GM18909 (cell line): Measurements from ENCODE around the gene AACS.

Source experiments
- ATAC-seq: cut with Tn5 transposase; IDR thresholded peaks from one replicate; pipeline ENCODE4 v1.9.1; 2021; ENCODE audit warnings: mild to moderate bottlenecking; ENCODE audit not compliant: unreplicated experiment, poor library complexity

Gene AACS

DNA sequence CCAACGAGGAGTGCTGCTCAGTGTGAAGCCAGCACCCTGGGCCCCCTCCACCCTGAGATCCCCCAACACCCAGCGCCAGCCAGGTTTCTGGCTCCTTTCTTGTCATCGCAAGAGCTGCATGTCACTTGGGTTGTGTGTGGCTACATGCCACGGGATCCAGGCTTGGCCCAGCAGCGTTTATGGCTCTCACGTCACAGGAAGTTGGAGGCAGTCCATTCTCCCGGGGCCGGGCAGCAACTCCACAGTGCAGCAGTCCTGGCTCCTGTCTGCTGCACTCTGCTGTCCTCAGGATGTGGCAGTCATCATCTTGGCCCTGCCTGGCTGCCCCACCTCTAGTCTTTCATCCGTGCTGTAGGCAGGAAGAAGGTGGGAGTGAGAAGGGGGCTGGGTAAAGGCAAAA is 78.3 kb downstream of the AACS start:
- ATAC-seq, result no peak

DNA sequence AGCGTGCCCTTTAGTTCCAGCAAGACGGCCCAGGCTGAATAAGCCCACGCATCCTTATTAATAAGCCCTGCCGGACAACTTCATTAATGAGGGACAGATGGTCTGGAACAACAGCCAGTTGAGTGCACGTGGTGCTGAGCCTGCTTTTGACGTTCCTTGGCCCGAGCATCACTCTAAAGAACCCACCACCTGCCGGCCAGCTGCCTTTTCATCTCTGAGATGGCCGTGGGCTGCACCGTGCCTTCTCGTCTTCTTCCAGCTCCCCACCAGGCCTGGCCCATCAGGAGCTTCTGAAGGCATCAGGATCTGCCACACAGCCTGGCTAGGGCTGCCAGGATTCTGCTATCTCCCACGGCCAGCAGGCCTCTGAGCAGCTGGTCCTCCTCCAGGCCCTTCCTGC is 80.0 kb downstream of the AACS start:
- no peak for ATAC-seq

- no peak for ATAC-seq
These were observed 83.1 kb downstream of the AACS start for GRCh38 chr12:125148316-125148715.

DNA sequence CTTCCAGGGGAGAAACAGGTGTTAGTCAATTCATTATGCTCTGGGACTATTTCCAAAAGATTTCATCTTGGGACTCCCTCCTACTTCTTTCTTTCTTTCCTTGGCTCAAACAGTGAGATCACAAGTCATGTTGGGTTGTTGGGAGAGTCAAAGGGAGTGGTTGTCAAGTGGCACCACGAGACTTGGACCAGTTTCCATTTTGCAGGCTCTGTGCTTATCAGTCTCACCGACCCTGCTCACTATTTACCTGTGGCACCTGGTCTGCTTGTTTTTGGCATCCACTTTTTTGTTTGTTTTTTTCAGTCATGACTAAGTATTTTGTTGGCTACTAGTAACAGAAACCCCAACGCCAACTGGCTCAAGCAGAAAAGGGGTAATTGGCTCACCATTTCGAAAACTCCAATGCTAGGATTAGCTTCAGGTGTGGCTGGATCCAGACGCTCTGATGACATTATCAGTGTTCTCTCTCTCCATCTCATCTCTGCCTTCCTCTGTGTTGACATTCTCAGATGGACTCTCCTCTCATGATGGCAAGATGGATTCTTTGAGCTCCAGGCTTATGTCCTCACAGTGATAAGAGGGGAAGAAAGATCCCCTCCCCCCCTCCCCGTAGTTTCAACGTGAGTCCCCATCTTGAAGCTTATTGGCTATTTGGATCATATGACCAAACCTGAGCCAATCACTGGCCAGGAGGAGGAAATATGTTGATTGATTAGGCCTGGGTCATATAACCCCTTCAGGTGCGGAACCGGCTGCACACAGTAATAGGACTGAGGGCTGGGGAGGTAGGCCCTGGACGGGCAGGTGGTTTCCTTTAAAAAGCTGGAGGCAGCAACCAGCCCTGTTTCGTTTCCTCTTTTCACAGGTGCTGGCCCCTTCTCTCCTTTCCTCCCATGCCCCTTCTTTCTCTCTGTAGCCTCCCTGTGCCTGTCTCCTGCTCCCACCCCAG is 84.2 kb downstream of the AACS start:
- ATAC-seq, result peak; percentile 96

DNA sequence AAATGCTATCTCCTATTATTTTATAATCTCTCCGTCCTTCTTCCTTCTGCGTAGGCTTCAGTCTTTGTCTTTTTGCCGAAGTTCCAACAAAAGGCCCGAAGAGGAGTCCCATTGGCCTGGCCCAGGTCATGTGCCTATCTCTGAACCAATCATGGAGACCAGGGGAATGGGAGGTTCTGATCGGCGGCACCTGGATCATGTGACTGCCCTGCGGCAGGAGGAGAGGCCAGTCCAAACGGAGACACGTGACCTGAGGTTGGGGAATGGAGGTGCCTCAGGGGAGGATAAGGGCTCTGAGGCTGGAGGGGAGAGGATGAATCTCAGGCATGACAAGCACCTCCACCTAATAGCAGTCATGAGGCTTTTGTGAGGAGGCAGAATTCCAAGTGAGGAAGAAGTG is 86.0 kb downstream of the AACS start:
- ATAC-seq, result no peak

GRCh38 chr12:125152463-125152862 is 87.2 kb downstream of the AACS start:
- no peak for ATAC-seq

GRCh38 chr12:125155366-125155765 is 90.1 kb downstream of the AACS start:
- no peak for ATAC-seq

GRCh38 chr12:125157177-125157576 is 91.9 kb downstream of the AACS start:
- no peak for ATAC-seq

GRCh38 chr12:125159702-125160101 is 94.5 kb downstream of the AACS start:
- ATAC-seq, result no peak

DNA sequence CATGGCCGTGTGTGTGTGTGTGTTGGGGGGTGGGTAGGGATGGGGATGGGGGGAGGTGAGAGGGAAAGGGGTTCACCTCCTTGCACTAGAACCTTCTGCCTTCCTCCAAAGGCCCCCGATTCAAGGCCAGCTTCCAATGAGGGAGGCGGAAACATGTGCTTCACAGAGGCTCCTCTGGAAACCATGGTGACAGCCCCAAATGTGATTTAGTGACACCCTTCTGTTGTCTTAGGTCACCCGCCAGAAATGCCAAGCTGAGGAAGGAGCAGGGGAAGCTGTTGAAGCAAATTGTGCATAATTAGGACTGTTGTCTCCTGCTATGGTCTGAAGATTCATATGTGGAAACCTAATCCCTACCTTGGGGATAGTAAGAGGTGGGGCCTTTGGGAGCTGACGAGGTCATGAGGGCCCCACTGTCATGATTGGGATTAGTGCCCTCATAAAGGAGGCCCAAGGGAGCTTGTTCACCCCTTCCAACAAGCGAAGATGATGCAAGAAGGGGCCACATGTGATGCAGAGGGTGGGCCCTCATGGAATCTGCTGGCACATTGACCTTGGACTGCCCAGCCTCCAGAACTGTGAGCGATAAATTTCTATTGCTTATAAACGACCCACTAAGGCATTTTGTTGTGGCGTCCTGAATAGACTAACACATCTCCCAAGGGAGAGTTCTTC is 95.2 kb downstream of the AACS start:
- ATAC-seq, result no peak

DNA sequence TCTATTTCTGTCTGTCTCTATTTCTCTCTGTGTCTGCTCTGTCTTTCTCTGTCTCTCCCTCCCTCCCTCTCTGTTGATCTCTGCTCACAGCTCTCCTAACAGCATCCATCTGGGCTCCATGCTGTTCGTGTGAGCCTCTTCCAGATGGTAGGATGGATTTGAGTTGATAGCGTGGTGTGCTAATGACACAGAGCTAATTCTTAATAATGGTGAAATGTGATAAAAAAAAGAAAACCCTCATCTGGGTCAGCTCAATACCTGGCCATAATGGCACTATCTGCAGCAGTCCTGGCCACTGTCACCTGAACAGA is 96.4 kb downstream of the AACS start:
- ATAC-seq, result no peak

DNA sequence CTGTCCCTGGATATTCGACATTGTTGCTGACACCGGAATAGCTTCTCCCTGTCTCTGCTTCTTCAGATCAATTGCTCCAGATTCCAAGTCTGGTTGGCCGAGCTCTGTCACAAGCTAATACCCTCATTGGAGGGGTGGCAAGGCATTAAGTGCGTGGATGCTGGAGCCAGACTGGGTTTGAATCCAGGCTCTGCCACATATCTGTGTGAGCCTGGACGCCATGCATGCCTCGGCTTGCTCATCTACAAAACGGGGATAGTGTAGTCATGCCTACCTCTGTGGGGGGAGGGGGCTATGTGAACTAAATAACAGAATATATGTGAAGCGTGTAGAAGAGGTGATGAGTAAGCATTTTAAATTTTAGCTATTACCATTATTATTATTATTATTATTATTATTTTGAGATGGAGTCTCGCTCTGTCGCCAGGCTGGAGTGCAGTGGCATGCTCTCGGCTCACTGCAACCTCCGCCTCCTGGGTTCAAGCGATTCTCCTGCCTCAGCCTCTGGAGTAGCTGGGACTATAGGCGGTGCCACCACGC is 97.3 kb downstream of the AACS start:
- no peak for ATAC-seq

DNA sequence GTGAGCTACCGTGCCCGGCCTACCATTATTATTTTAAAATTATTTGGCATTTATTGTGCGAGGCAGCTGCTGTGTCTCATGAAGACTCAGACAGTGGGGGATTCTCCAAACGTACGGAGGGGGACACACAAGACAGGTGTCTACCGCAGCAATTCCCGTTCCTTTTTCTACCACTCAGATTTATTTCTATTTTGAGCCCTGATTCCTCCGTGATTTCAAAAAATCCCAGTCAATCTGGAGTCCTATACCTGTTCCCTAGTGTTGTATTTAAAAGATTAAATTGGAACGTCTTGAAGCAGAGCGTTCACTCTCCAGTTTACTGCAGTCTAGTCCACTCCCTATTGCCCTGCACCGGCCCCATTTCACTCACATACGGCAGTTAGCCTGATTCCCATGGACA is 97.9 kb downstream of the AACS start:
- no peak for ATAC-seq

- no peak for ATAC-seq
These were observed 99.3 kb downstream of the AACS start for GRCh38 chr12:125164541-125164940.

DNA sequence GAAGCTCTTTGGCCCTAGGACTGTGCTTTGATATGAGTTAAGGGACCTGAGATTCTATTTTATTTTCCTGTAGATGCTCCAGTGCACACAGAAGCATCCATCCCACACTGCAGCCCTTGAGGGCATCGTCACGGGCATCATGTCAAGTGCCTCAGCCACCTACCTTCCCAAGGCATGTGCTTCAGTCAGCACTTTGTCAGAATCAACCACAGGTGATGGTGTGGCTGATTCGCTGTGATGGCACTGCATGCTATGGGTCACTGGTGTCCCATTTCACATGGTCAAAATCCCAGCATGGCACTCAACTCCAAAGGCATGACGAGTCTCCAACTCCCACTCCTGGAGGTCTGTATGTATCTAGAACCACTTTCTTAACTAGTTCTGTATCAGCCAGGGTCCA is 100.8 kb downstream of the AACS start:
- no peak for ATAC-seq

- no peak for ATAC-seq
These were observed 102.4 kb downstream of the AACS start for GRCh38 chr12:125167658-125168057.

- no peak for ATAC-seq
These were observed 104.2 kb downstream of the AACS start for GRCh38 chr12:125169451-125169850.

- ATAC-seq, result no peak
These were observed 104.6 kb downstream of the AACS start for GRCh38 chr12:125169870-125170269.

- ATAC-seq, result no peak
These were observed 106.0 kb downstream of the AACS start for GRCh38 chr12:125171267-125171666.

- no peak for ATAC-seq
These were observed 107.1 kb downstream of the AACS start for GRCh38 chr12:125172231-125172850.

DNA sequence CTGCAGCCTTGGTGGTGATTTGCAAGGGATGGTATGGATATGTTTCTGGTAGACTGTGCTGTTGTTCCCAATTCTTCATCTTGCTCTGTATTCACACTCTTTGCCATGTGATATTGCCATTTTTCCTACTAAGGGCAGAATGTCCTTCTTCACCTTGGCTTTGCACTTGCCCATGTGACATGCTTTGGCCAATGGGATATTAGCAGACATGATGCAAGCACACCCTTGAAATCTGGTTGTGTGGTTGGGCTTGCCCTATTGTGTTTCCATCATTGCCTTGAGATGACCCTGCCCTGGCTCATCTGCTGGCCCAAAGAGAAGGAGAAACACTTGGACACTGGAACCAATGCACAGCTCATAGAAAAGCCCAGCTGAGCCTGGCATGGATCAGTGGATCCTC is 110.3 kb downstream of the AACS start:
- no peak for ATAC-seq
